ENCODE measurements around the gene ZNF217.
A peak's percentile ranks its signal among the peaks of the same experiment; 100 is the strongest.
"Not testable (repeated sequence)": the region's sequence is repeated elsewhere in the genome, so short reads cannot be mapped to it uniquely, and the experiment has no call there.

ZNF217 gene

DNA sequence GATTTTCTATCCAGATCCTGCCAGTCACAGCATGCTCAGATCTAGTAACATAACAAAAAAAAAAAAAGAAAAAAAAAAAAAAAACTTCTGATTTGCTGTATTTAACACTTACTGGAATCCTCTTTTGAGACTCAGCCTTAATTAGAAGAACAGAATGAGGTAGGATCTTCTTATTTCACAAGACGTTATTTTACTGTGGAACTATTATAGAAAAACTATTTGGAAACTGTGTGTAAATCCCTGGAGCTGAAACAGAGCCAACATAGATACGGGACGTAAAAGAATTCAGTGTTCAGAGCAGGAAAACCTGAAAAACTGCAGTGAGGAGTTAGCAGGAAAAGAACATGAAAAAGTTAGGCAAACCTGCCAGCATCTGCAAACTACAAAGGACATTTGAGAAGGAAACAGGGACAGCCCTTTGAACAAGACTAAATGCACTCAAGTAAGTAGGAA, 3.4 kb upstream of the ZNF217 start:
- no peak for DNase-seq

GRCh38 chr20:53596189-53597001, 2.8 kb upstream of the ZNF217 start:
- DNase-seq = not testable (repeated sequence)

- not testable (repeated sequence) for DNase-seq
These were observed 2.1 kb upstream of the ZNF217 start for GRCh38 chr20:53595742-53596141.

DNA sequence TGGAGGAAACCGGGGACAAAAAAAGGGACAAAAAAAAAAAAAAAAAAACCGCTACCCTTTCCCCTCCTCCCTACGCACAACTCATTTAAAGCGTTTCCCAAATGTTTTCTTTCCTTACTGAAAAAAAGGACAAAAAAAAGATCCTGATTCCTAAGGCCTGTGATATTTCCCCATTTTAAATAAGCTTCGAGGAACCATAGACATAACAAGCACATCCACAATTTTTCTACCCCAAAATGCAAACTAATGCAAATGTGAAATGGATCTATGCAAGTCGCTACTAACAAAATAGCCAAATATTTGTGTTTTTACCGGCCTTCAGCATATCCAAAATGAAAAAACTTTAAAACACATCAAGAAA, 1.4 kb upstream of the ZNF217 start:
- no peak for DNase-seq

DNA sequence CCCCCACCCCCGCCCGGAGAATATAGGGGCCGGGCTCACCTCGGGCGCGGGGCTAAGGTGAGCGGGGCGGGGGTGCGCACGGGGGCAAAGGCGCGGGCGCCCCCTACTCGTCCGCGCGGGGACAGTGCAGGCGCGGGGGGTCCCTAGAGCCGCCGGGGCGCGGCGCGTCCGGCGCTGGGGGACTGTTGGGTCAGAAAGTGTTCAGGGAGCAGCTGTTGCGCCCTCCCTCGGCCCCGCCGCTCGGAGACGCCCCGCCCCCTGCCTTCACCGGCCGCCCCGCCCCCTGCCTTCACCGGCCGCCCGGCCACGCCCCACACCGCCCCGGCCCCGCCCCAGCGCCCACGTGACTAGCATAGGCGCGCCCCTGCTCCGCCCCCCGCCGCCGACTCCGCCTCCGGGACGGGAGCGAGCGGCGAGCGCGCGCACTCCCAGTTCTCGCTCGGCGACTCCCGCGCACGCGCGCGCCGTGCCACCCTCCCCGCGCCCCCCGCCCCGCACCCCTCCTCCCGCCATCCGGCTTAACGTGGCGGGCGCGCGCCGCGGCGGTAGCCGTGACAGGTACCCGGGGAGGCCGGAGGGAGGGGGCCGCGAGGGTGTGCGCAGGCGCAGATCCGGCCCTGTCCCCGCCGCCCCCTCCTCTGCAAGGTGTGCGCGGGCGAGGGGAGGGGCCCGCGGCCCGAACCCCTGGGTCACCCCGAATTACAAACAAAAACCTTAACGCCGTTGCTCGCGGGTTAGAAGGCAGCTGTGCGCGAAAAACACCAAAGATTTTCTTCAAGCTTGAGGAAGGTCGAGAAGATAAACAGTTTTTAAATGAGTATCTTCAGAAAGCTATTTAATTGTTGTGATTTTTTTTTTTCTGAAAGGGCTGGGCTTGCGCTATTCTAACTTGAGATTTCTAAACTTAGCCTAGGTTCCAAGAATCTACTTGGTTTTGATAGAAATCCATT, 704 bp upstream of the ZNF217 start:
- DNase-seq = peak; percentile 61

DNA sequence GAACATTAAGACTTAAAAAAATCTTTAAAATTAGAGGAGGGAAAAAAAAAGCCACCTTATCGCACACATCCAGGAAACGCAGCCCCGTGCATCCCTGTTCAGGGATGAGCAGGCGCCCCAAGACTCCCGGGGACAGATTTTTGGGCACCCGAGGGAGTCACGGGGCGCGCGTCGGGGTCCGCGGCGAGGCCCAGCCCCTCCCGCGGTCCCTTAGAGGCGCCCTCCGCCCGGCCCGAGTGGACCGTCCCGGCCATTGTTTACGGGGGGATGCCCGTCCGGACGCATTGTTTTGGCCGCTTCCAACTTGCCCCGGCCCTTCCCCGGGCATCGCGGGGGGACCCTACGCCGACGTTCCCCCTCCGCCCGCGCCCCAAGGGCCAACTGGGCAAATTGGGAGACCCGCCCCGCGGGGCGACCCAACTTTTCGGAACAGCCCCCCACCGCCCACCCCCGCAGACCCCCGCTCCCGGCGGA, 610 bp downstream of the ZNF217 start:
- no peak for DNase-seq

GRCh38 chr20:53592454-53592991, 1.1 kb downstream of the ZNF217 start:
- DNase-seq = not testable (repeated sequence)

DNA sequence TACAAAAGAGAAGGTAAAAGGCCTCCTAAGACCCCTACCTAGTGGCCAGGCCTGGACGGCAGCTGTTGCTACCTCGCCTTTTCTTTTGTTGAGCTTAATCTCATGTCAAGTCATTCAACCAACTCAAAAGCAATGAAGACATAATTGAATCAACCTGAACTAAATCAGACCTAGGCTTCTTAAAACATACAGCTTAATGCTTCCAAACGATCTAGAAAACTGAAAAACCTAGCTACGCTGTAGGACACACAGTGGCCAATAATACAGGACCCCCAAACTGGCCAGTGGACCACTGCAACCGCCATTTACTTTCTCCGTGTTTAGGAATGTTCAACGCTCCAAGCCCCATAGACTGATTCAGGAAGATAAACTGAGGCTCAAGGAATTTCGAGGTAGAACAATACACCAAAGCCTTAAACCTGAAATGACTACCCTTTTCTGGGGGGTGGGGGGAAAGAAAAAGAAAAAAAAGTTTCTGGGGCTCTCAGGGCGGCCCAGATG, 1.6 kb downstream of the ZNF217 start:
- not testable (repeated sequence) for DNase-seq

GRCh38 chr20:53591206-53591741, 2.4 kb downstream of the ZNF217 start:
- not testable (repeated sequence) for DNase-seq

GRCh38 chr20:53590608-53591007, 3.0 kb downstream of the ZNF217 start:
- not testable (repeated sequence) for DNase-seq

- not testable (repeated sequence) for DNase-seq
These were observed 3.5 kb downstream of the ZNF217 start for GRCh38 chr20:53590122-53590521.

DNA sequence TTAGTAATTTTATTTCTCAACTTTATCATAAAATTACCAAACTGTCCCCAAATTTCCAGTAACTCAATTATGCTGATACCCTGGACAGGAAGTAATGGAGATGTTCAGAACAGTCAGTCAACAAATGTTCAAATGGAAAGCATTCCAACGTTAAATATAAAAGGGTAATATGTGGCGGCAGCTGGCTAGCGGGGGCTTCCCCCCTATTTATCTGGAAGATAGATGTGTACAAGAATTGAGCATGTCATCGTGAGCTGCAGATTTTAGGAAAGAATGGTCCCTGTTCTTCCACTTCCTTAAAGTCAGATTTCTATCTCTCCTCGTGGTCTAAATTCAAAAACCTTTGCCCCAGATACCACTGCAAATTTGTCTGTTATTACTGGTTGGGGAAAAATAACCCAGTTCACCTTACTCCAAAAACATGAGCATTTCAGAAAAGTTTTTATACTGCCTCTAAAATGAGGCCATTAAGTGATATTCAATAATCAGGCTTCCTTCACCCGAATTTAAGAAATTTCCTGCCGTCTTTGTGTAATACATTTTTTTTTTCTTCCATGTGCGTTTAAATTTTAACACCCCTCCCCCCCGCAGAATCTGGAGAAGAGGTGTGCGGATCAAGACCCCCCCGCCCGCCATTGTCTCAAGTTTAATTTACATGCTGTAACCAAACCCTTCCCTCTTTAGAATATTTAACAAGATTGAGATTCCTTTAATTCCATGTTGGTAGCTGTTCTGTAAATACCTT, 4.1 kb downstream of the ZNF217 start:
- DNase-seq = not testable (repeated sequence)

DNA sequence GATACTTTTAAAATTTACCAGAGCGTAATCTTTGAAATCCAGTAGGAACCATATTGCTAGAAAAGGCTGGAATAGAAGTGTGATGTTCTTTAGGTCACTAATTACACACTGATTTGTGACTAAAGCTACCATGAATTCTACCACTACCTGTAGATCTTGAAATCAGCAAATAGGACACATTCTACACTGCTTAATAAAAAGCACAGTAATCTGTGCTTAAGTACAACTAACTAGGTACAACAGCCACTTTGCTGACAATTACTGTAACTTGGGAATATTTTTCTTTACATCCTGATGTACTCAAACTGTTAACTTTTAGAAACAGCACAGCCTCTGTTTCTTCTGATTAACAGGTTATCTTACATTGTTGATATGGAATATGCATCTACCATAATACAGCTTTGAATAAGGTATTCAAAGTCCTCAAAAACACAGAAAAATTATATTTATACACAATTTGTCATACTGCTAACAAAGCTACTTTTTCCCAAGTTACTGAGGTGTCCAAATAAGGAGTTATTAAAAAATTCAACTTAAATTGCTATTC, 6.4 kb downstream of the ZNF217 start:
- not testable (repeated sequence) for DNase-seq

DNA sequence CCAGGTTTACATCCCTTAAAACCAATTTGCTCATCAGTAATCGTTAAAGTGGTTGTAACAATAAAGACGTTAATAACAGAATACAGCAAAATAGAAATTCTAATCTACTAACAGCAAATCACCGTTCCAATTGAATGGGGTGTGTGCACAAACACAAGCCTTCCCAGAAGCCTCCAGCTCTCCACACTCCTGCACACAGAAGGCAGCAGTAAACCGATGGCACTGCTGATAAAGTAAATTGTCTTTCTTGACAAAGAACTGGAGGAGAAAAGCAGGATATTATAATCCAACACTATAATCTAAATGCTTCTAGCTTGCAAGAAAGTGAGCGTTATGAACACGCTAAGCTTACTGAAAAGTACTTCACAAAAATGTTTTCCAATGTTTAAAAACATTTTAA, 7.0 kb downstream of the ZNF217 start:
- no peak for DNase-seq

GRCh38 chr20:53585910-53586309, 7.7 kb downstream of the ZNF217 start:
- not testable (repeated sequence) for DNase-seq

- DNase-seq = not testable (repeated sequence)
These were observed 8.6 kb downstream of the ZNF217 start for GRCh38 chr20:53585004-53585569.

DNA sequence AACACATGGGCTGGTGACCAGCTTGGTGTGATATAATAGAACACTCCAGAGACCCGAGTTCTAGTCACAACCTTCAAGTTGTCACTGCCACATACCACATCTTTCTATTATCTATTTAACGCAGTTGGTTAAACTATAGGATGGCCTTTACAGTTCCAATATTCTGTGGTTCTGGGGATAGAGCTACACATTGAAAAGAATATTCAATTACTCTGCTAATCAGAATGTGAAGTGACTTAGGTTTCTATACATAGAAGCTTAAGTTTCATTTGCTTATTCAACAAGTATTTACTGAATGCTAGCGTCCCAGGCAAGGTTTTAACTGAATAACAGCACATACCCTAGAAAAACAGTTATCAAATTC, 9.1 kb downstream of the ZNF217 start:
- not testable (repeated sequence) for DNase-seq

GRCh38 chr20:53583660-53584549, 9.7 kb downstream of the ZNF217 start:
- not testable (repeated sequence) for DNase-seq

GRCh38 chr20:53582574-53583351, 10.9 kb downstream of the ZNF217 start:
- no peak for DNase-seq

- DNase-seq = no peak
These were observed 11.4 kb downstream of the ZNF217 start for GRCh38 chr20:53582251-53582570.
